Common myeloid progenitor, CD34-positive (primary cell): ENCODE data around the gene SWAP70.

Experiments used
- CTCF ChIA-PET: fragments of 350-600 bp; sonication (Branson Sonifier 250); formaldehyde crosslinking; loops from one replicate; lab custom pipeline; 2021; ENCODE audit warnings: antibody characterized with exemption; lab: Charles Lee
- POLR2A ChIA-PET: fragments of 350-600 bp; sonication (Branson Sonifier 250); formaldehyde crosslinking; loops from one replicate; lab custom pipeline; 2021; ENCODE audit warnings: antibody characterized with exemption; lab: Charles Lee
- DNase-seq, 3 donors: peaks; one replicate each; pipeline versions ENCODE4 v3.0.0 to v3.0.0-alpha.2; 2013
- H3K27ac ChIP-seq, 2 experiments: 1 replicate in 1 of 2; 2 replicates in 1 of 2; pipeline ENCODE4 v1.7.0; 2013; ENCODE audit warnings: inconsistent platforms in 2 of 2, low read length in 2 of 2, mild to moderate bottlenecking in 2 of 2, low read depth in 1 of 2, moderate library complexity in 1 of 2; ENCODE audit not compliant: severe bottlenecking in 2 of 2, insufficient read depth in 1 of 2, poor library complexity in 1 of 2
- H3K27me3 ChIP-seq, 5 experiments: replicated peaks in 2 of 5; 1 replicate in 3 of 5; 2 replicates in 2 of 5; pipeline versions ENCODE4 v1.6.1 to v1.7.0; 2013; ENCODE audit warnings: low read length in 4 of 5, mild to moderate bottlenecking in 2 of 5, moderate library complexity in 2 of 5, inconsistent platforms in 1 of 5; ENCODE audit not compliant: insufficient read depth in 5 of 5, control insufficient read depth in 4 of 5
- H3K36me3 ChIP-seq, 4 experiments: 1 replicate in 2 of 4; 2 replicates in 2 of 4; pipeline versions ENCODE4 v1.6.1 to v1.7.0; 2013; ENCODE audit warnings: low read length in 3 of 4, control low read depth in 1 of 4, mild to moderate bottlenecking in 1 of 4; ENCODE audit not compliant: control insufficient read depth in 4 of 4, insufficient read depth in 4 of 4
- H3K4me1 ChIP-seq, 4 experiments: 1 replicate in 3 of 4; 2 replicates in 1 of 4; pipeline versions ENCODE4 v1.6.1 to v1.7.1; 2013; ENCODE audit warnings: low read length in 3 of 4, mild to moderate bottlenecking in 3 of 4, control low read depth in 1 of 4, inconsistent platforms in 1 of 4, moderate library complexity in 1 of 4; ENCODE audit not compliant: control insufficient read depth in 4 of 4, insufficient read depth in 4 of 4; ENCODE audit errors: control extremely low read depth in 1 of 4
- H3K4me3 ChIP-seq, 7 experiments: 1 replicate in 4 of 7; 2 replicates in 3 of 7; pipeline versions ENCODE4 v1.5.1 to v1.7.0; 2013; ENCODE audit warnings: mild to moderate bottlenecking in 7 of 7, low read length in 6 of 7, moderate library complexity in 6 of 7, inconsistent platforms in 2 of 7, low read depth in 2 of 7, control low read depth in 1 of 7; ENCODE audit not compliant: insufficient read depth in 4 of 7, control insufficient read depth in 1 of 7; ENCODE audit errors: extremely low read depth in 1 of 7
- H3K9me3 ChIP-seq, 5 experiments: 1 replicate in 4 of 5; 2 replicates in 1 of 5; pipeline versions ENCODE4 v1.6.1 to v1.7.1; 2013; ENCODE audit warnings: low read length in 4 of 5, mild to moderate bottlenecking in 2 of 5, inconsistent platforms in 1 of 5, low read depth in 1 of 5, moderate library complexity in 1 of 5; ENCODE audit not compliant: control insufficient read depth in 4 of 5, insufficient read depth in 2 of 5; ENCODE audit errors: control extremely low read depth in 1 of 5
- WGBS: methylation state at CpG from one replicate; pipeline ENCODE4 v1.1.5; 2013; ENCODE audit not compliant: insufficient coverage; 5-methylcytosine and 5-hydroxymethylcytosine counted together

The SWAP70 gene

GRCh38 chr11:9733212-9733611 lies 69.3 kb downstream of the SWAP70 start:
- 92% methylated on average over 2 of the region's 3 CpGs for WGBS
- ChIA-PET CTCF (interaction anchor here (1.5 to 3.4 kb wide), 4 partner anchors 12 to 43 kb away, joined by 4 to 13 read pairs (median 8); no protein-coding TSS in a partner anchor), POLR2A (no interaction called here)
- Histone ChIP-seq H3K9me3 (peaks cover 0 to 6% (median 2%) of the 10 kb centered on the region in 5 experiments), H3K36me3 (peaks cover 22 to 74% (median 42%) of the 10 kb centered on the region in 4 experiments), H3K4me3 (no peak overlapping the region), H3K27ac (no peak overlapping the region), H3K4me1 (peaks cover 0 to 17% (median 4%) of the 10 kb centered on the region in 4 experiments), H3K27me3 (no peaks in the 10 kb centered on the region)
- no peak for DNase-seq

GRCh38 chr11:9735236-9735635 lies 71.4 kb downstream of the SWAP70 start:
- peaks cover 10 to 35% (median 16%) of the 10 kb centered on the region in 4 experiments for H3K4me1 ChIP-seq
- CTCF ChIA-PET = interaction anchor here (2.6 to 5.6 kb wide), 2 partner anchors 8 to 12 kb away, joined by 17 to 25 read pairs; no protein-coding TSS in a partner anchor

DNA sequence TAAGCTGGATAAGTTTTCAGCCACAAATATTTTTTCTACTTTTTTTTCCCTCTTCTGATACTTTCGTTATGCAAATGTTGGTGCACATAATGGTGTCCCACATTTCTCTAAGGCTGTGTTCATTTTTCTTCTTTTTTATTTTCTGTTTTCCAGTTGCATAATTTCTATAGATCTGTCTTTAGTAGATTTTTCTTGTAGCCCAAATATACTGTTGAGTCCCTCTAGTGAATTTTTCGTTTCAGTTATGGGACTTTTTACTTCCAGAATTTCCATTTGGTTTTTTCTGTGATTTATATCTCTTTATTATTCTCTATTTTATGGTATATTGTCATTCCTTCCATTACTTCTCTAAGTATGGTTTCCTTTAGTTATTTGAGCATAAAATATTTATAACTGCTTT lies 72.0 kb downstream of the SWAP70 start:
- peaks cover 10 to 35% (median 16%) of the 10 kb centered on the region in 4 experiments for H3K4me1 ChIP-seq
- H3K4me3 ChIP-seq = no peak overlapping the region
- WGBS = no CpG with 5 or more reads among the region's 2 CpGs
- CTCF ChIA-PET = interaction anchor here (1.5 to 5.6 kb wide), 4 partner anchors 9 to 16 kb away, joined by 4 to 25 read pairs (median 15); no protein-coding TSS in a partner anchor
- peak overlapping the region in 1 of 2 experiments; percentile 4 for H3K27ac ChIP-seq
- no peaks in the 10 kb centered on the region for H3K27me3 ChIP-seq
- POLR2A ChIA-PET = no interaction called here
- H3K36me3 ChIP-seq = peaks cover 17 to 71% (median 41%) of the 10 kb centered on the region in 4 experiments
- no peak for DNase-seq
- H3K9me3 ChIP-seq = peaks cover 0 to 6% (median 2%) of the 10 kb centered on the region in 5 experiments

More at GRCh38 chr11:9735236-9735635, 71.4 kb downstream of the SWAP70 start:
- H3K4me3 ChIP-seq = no peak overlapping the region
- DNase-seq = no peak
- WGBS = 100% methylated on average over 2 of the region's 3 CpGs
- peaks cover 17 to 68% (median 37%) of the 10 kb centered on the region in 4 experiments for H3K36me3 ChIP-seq
- POLR2A ChIA-PET = no interaction called here
- H3K27me3 ChIP-seq = no peaks in the 10 kb centered on the region
- H3K9me3 ChIP-seq = peaks cover 0 to 6% (median 2%) of the 10 kb centered on the region in 5 experiments
- H3K27ac ChIP-seq = no peak overlapping the region

DNA sequence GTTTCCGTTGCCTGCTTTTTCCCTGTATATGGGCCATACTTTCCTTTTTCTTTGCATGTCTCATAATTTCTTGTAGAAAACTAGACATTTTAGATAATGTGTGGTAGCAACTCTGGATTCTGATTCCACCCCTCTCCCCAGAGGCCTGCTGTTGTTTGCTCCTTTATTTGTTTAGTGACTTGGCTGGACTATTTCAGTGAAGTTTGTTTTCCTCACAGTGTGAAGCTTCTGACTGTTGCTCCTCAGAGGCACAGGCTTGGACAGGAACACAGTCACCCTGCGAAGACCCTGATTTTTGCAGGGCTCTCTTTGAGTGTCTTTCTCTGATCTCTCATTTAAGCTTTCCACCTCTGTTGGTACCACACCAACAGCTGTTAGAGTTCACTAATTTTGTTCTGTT lies 72.5 kb downstream of the SWAP70 start:
- POLR2A ChIA-PET = no interaction called here
- 93% methylated on average over 1 of the region's 2 CpGs for whole genome bisulfite sequencing
- Histone ChIP-seq H3K36me3 (peaks cover 18 to 73% (median 43%) of the 10 kb centered on the region in 4 experiments), H3K4me3 (no peak overlapping the region), H3K4me1 (peaks cover 10 to 35% (median 16%) of the 10 kb centered on the region in 4 experiments), H3K27me3 (no peaks in the 10 kb centered on the region), H3K27ac (peak overlapping the region in 1 of 2 experiments; percentile 4), H3K9me3 (peaks cover 0 to 6% (median 2%) of the 10 kb centered on the region in 5 experiments)
- CTCF ChIA-PET = interaction anchor here (1.1 to 5.6 kb wide), 6 partner anchors 10 to 35 kb away, joined by 3 to 25 read pairs (median 8); no protein-coding TSS in a partner anchor
- no peak for DNase-seq

DNA sequence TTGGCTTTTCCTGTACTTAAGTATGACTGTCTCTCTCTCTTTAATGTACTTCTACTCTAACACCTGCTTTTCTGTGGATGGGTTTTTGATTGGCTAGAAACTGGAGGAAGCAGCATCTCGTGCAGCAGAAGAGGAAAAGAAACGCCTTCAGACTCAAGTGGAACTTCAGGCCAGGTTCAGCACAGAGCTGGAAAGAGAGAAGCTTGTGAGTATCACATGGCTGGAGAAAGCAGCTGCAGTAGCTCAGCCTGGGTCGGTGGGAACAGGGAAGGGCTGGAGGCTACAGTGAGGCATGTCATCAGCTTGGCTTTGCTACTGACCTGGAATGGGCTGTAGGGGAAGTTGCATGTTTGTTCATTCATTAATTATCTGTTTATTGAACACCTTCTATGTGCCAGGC lies 74.2 kb downstream of the SWAP70 start:
- H3K36me3 ChIP-seq = peaks cover 19 to 68% (median 40%) of the 10 kb centered on the region in 4 experiments
- POLR2A ChIA-PET = no interaction called here
- no peaks in the 10 kb centered on the region for H3K27me3 ChIP-seq
- CTCF ChIA-PET = interaction anchor here (0.6 to 5.6 kb wide), 7 partner anchors 9 to 114 kb away, joined by 3 to 25 read pairs (median 10); no protein-coding TSS in a partner anchor
- no CpG with 5 or more reads among the region's 3 CpGs for WGBS
- peaks cover 0 to 6% (median 2%) of the 10 kb centered on the region in 5 experiments for H3K9me3 ChIP-seq
- H3K4me3 ChIP-seq = no peak overlapping the region
- H3K27ac ChIP-seq = no peak overlapping the region
- peaks cover 10 to 35% (median 16%) of the 10 kb centered on the region in 4 experiments for H3K4me1 ChIP-seq
- DNase-seq = peak in 2 of 3 donors; percentile 42 to 54

DNA sequence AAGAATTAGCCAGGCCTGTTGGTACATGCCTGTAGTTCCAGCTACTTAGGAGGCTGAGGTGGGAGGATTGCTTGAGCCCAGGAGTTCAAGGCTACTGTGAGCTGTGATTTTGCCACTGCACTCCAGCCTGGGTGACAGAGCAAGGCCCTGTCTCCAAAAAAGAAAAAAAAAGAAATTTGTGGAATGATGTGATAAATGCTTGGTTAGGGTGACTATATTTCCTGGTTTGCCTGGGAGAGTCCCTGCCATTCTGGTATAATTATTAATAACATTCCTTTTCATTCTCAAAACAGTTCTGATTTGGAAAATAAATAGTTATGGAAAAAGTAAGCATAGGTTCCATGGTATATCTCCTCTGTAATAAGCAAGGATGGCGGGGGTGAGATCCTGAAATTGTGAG lies 74.8 kb downstream of the SWAP70 start:
- Histone ChIP-seq H3K4me3 (no peak overlapping the region), H3K27ac (no peak overlapping the region), H3K4me1 (peaks cover 10 to 35% (median 16%) of the 10 kb centered on the region in 4 experiments), H3K27me3 (no peaks in the 10 kb centered on the region), H3K36me3 (peaks cover 16 to 64% (median 34%) of the 10 kb centered on the region in 4 experiments), H3K9me3 (peaks cover 0 to 6% (median 2%) of the 10 kb centered on the region in 5 experiments)
- no peak for DNase-seq
- ChIA-PET POLR2A (interaction anchor here (1.0 kb wide), 1 partner anchor 125 kb away, joined by 3 read pairs; no protein-coding TSS in a partner anchor), CTCF (interaction anchor here (2.0 to 5.6 kb wide), 2 partner anchors 10 to 12 kb away, joined by 10 to 17 read pairs; no protein-coding TSS in a partner anchor)
- WGBS = 88% methylated on average over 1 of the region's 1 CpG
